Endodermal cell (in vitro differentiated cells): ENCODE measurements around the gene NPIPB8. TPM values are rescaled to one million over a fixed set of nuclear protein-coding genes. Genes with fewer than 3 reads are reported as not detected.
"Not testable (repeated sequence)": the region's sequence is repeated elsewhere in the genome, so short reads cannot be mapped to it uniquely, and the experiment has no call there.

Experiments
- DNase-seq: peaks from one replicate; pipeline ENCODE4 v3.0.0-alpha.2; 2017
- H3K27ac ChIP-seq: 2 replicates; pipeline ENCODE4 v1.5.1; 2013; ENCODE audit warnings: mild to moderate bottlenecking, low read depth, low read length, moderate library complexity
- H3K27me3 ChIP-seq: 2 replicates; pipeline ENCODE4 v1.6.1; 2013; ENCODE audit warnings: mild to moderate bottlenecking, low read length, moderate library complexity; ENCODE audit not compliant: insufficient read depth, control insufficient read depth, poor library complexity, severe bottlenecking
- H3K36me3 ChIP-seq: 2 replicates; pipeline ENCODE4 v1.7.0; 2013; ENCODE audit warnings: mild to moderate bottlenecking, low read length, moderate library complexity; ENCODE audit not compliant: control insufficient read depth, insufficient read depth
- H3K4me1 ChIP-seq: one replicate; pipeline ENCODE4 v1.7.0; 2013; ENCODE audit warnings: low read length; ENCODE audit not compliant: control insufficient read depth, insufficient read depth
- H3K4me3 ChIP-seq: 2 replicates; pipeline ENCODE4 v1.5.1; 2013; ENCODE audit warnings: mild to moderate bottlenecking, low read length, moderate library complexity
- H3K9ac ChIP-seq: 2 replicates; pipeline ENCODE4 v1.6.1; 2013; ENCODE audit warnings: mild to moderate bottlenecking, low read length, moderate library complexity; ENCODE audit not compliant: poor library complexity, severe bottlenecking; ENCODE audit errors: extremely low read depth
- H3K9me3 ChIP-seq: 2 replicates; pipeline ENCODE4 v1.6.1; 2013; ENCODE audit warnings: mild to moderate bottlenecking, low read length, moderate library complexity; ENCODE audit not compliant: control insufficient read depth
- H3K27ac Mint-ChIP-seq: 2 replicates; pipeline ENCODE4 v1.8.0; 2020; ENCODE audit warnings: mixed read lengths
- H3K27me3 Mint-ChIP-seq: 2 replicates; pipeline ENCODE4 v1.8.0; 2021; ENCODE audit warnings: mild to moderate bottlenecking, mixed read lengths; ENCODE audit not compliant: insufficient read depth
- H3K36me3 Mint-ChIP-seq: 2 replicates; pipeline ENCODE4 v1.8.0; 2020; ENCODE audit warnings: low read depth, mixed read lengths
- H3K4me1 Mint-ChIP-seq: 2 replicates; pipeline ENCODE4 v1.8.0; 2020; ENCODE audit warnings: mixed read lengths
- H3K4me3 Mint-ChIP-seq: 2 replicates; pipeline ENCODE4 v1.8.0; 2020; ENCODE audit warnings: mild to moderate bottlenecking, moderate library complexity, mixed read lengths
- H3K9me3 Mint-ChIP-seq: 2 replicates; pipeline ENCODE4 v1.8.0; 2020; ENCODE audit warnings: mild to moderate bottlenecking, mixed read lengths
- CTCF ChIP-seq: fragments of 200-600 bp; sonication (generic); conservative IDR thresholded peaks from 2 replicates; pipeline ENCODE4 v1.5.0; 2021; ENCODE audit warnings: antibody characterized with exemption, mild to moderate bottlenecking
- WGBS, 2 experiments: methylation state at CpG; one replicate each; pipeline versions ENCODE4 v1.1.5 to v1.1.7; 2013; ENCODE audit warnings: missing lambda C conversion rate in 2 of 2, mixed read lengths in 1 of 2; ENCODE audit not compliant: insufficient coverage in 1 of 2, insufficient read length in 1 of 2; 5-methylcytosine and 5-hydroxymethylcytosine counted together
- total RNA-seq, 2 donors: library from RNA; stranded (reverse); fragmentation: NEBNext Ultra II Directional in 1 of 2; extraction: Animal tissue kit (Norgen Biotek cat#: 25700) in 1 of 2; gene quantifications; 2 replicates in 1 of 2; 3 replicates in 1 of 2; pipeline ENCODE4 v1.2.1, GENCODE V29; 2021

The NPIPB8 gene
- total RNA-seq, 2 donors from 2014 or later = 0.35 TPM; not detected in 1

- WGBS, 2 experiments = 95 to 96% methylated on average over 41 to 68 of the region's 68 CpGs
- H3K9ac ChIP-seq = no peak overlapping the region
- no peak overlapping the region for H3K27ac ChIP-seq
- peak; percentile 32 for DNase-seq
- H3K4me1 Mint-ChIP-seq = no peaks in the 10 kb centered on the region
- no peaks in the 10 kb centered on the region for H3K27me3 ChIP-seq
- H3K27me3 Mint-ChIP-seq = no peaks in the 10 kb centered on the region
- H3K4me1 ChIP-seq = no peaks in the 10 kb centered on the region
- no peak for TF ChIP-seq CTCF
- H3K36me3 ChIP-seq = no peaks in the 10 kb centered on the region
- H3K27ac Mint-ChIP-seq = no peak overlapping the region
- no peaks in the 10 kb centered on the region for H3K9me3 ChIP-seq
- H3K4me3 ChIP-seq = no peak overlapping the region
- H3K4me3 Mint-ChIP-seq = no peak overlapping the region
- H3K36me3 Mint-ChIP-seq = no peaks in the 10 kb centered on the region
- H3K9me3 Mint-ChIP-seq = no peaks in the 10 kb centered on the region
Observed at GRCh38 chr16:28623172-28623711, 14.6 kb upstream of the NPIPB8 start.

GRCh38 chr16:28630905-28631304, 7.0 kb upstream of the NPIPB8 start:
- not testable (repeated sequence) for H3K9me3 Mint-ChIP-seq, H3K27ac Mint-ChIP-seq
- WGBS, 2 experiments = 83% methylated on average over 3 of the region's 5 CpGs; no CpG with 5 or more reads in 1 of the 2 experiments

GRCh38 chr16:28636093-28636823, 1.6 kb upstream of the NPIPB8 start:
- H3K4me3 Mint-ChIP-seq, H3K36me3 Mint-ChIP-seq, H3K9me3 ChIP-seq, DNase-seq, H3K27me3 Mint-ChIP-seq, H3K9me3 Mint-ChIP-seq, H3K27ac ChIP-seq, H3K4me1 Mint-ChIP-seq, H3K27ac Mint-ChIP-seq, H3K27me3 ChIP-seq, H3K36me3 ChIP-seq, H3K4me1 ChIP-seq, H3K9ac ChIP-seq, H3K4me3 ChIP-seq: not testable (repeated sequence)
- WGBS, 2 experiments = 57% methylated on average over 3 of the region's 5 CpGs; no CpG with 5 or more reads in 1 of the 2 experiments

More at GRCh38 chr16:28630905-28631304, 7.0 kb upstream of the NPIPB8 start:
- H3K9ac ChIP-seq, H3K36me3 ChIP-seq, H3K4me3 ChIP-seq, H3K4me1 ChIP-seq, H3K27me3 ChIP-seq, H3K9me3 ChIP-seq, H3K4me3 Mint-ChIP-seq, H3K27me3 Mint-ChIP-seq, H3K4me1 Mint-ChIP-seq, H3K27ac ChIP-seq, DNase-seq, H3K36me3 Mint-ChIP-seq: not testable (repeated sequence)

- not testable (repeated sequence) for H3K4me3 Mint-ChIP-seq, H3K4me1 ChIP-seq, H3K9ac ChIP-seq, H3K9me3 ChIP-seq, H3K36me3 Mint-ChIP-seq, H3K27me3 ChIP-seq, H3K9me3 Mint-ChIP-seq, H3K27ac ChIP-seq, H3K4me1 Mint-ChIP-seq, H3K27me3 Mint-ChIP-seq, DNase-seq, H3K27ac Mint-ChIP-seq, H3K36me3 ChIP-seq, H3K4me3 ChIP-seq
- 50% methylated on average over 2 of the region's 5 CpGs; no CpG with 5 or more reads in 1 of the 2 experiments for WGBS, 2 experiments
Observed at GRCh38 chr16:28638359-28638758, 494 bp downstream of the NPIPB8 start.

GRCh38 chr16:28639959-28640358, 2.1 kb downstream of the NPIPB8 start:
- H3K36me3 ChIP-seq, H3K9ac ChIP-seq, H3K4me1 Mint-ChIP-seq, H3K27me3 Mint-ChIP-seq, H3K4me3 ChIP-seq, H3K27me3 ChIP-seq, H3K9me3 Mint-ChIP-seq, DNase-seq, H3K27ac ChIP-seq, H3K9me3 ChIP-seq, H3K4me3 Mint-ChIP-seq, H3K27ac Mint-ChIP-seq, H3K36me3 Mint-ChIP-seq, H3K4me1 ChIP-seq: not testable (repeated sequence)
- 73 to 80% methylated on average over 1 of the region's 2 CpGs for WGBS, 2 experiments

- not testable (repeated sequence) for H3K27ac Mint-ChIP-seq, H3K4me1 ChIP-seq, H3K9me3 ChIP-seq, H3K36me3 ChIP-seq, H3K27ac ChIP-seq, H3K9me3 Mint-ChIP-seq, H3K4me3 ChIP-seq, DNase-seq, H3K4me1 Mint-ChIP-seq, H3K27me3 Mint-ChIP-seq, H3K9ac ChIP-seq, H3K4me3 Mint-ChIP-seq, H3K36me3 Mint-ChIP-seq, H3K27me3 ChIP-seq
- 98% methylated on average over 8 of the region's 25 CpGs; no CpG with 5 or more reads in 1 of the 2 experiments for WGBS, 2 experiments
Observed at GRCh38 chr16:28666264-28666663, 28.4 kb downstream of the NPIPB8 start.
